HK-2 (cell line): ENCODE data around the gene SEMA4B.
"Not testable (repeated sequence)": the region's sequence is repeated elsewhere in the genome, so short reads cannot be mapped to it uniquely, and the experiment has no call there.

Experiments
- DNase-seq: peaks from one replicate; pipeline ENCODE4 v3.0.0-alpha.2; 2018; ENCODE audit not compliant: unreplicated experiment

SEMA4B gene

GRCh38 chr15:90227816-90228772 lies 27.0 kb downstream of the SEMA4B start:
- DNase-seq, result no peak

- no peak for DNase-seq
These were observed 27.8 kb downstream of the SEMA4B start for GRCh38 chr15:90228960-90229359.

- no peak for DNase-seq
These were observed 29.0 kb downstream of the SEMA4B start for GRCh38 chr15:90230071-90230494.

- no peak for DNase-seq
These were observed 29.5 kb downstream of the SEMA4B start for GRCh38 chr15:90230610-90231009.

- no peak for DNase-seq
These were observed 30.2 kb downstream of the SEMA4B start for GRCh38 chr15:90231028-90232017.

GRCh38 chr15:90232196-90232595 lies 31.1 kb downstream of the SEMA4B start:
- DNase-seq, result no peak

GRCh38 chr15:90232941-90233386 lies 31.8 kb downstream of the SEMA4B start:
- no peak for DNase-seq

- peak; percentile 94 for DNase-seq
These were observed 32.4 kb downstream of the SEMA4B start, which contains the start of gene CIB1 for GRCh38 chr15:90233387-90234095. Gene CIB1, minus strand, starts transcription at chr15:90233941. Its CDS starts 56 bp downstream, at chr15:90233885.

- DNase-seq, result no peak
These were observed 33.2 kb downstream of the SEMA4B start, which contains the start of gene GDPGP1 for GRCh38 chr15:90234096-90234988. Gene GDPGP1, plus strand, starts transcription at chr15:90234209. Its CDS starts 6,700 bp downstream, at chr15:90240909.

GRCh38 chr15:90239371-90239770 lies 38.2 kb downstream of the SEMA4B start:
- no peak for DNase-seq

- DNase-seq, result no peak
These were observed 39.7 kb downstream of the SEMA4B start for GRCh38 chr15:90240856-90241255.

- DNase-seq, result no peak
These were observed 40.4 kb downstream of the SEMA4B start for GRCh38 chr15:90241343-90242192.

GRCh38 chr15:90243943-90244639 lies 43.0 kb downstream of the SEMA4B start:
- no peak for DNase-seq

- no peak for DNase-seq
These were observed 47.7 kb downstream of the SEMA4B start for GRCh38 chr15:90248789-90249202.

GRCh38 chr15:90249203-90249863 lies 48.2 kb downstream of the SEMA4B start, which contains the start of gene TTLL13:
Gene TTLL13, plus strand, starts transcription at chr15:90249556. Its CDS starts 1,075 bp downstream, at chr15:90250631.
- DNase-seq, result peak; percentile 88

- DNase-seq, result no peak
These were observed 56.6 kb downstream of the SEMA4B start for GRCh38 chr15:90257776-90258175.

- no peak for DNase-seq
These were observed 58.4 kb downstream of the SEMA4B start for GRCh38 chr15:90259524-90259923.

GRCh38 chr15:90260731-90261130 lies 59.6 kb downstream of the SEMA4B start:
- DNase-seq, result not testable (repeated sequence)
